ENCODE data around the gene NR1D1. TPM values are rescaled to one million over a fixed set of nuclear protein-coding genes. Genes with fewer than 3 reads are reported as not detected.

The NR1D1 gene
- total and polyA plus RNA-seq, 2 of the 13 experiments (the other 11 are each of a cell fraction or from before 2014, with no cell fraction given) = 2.1 to 2.7 TPM

DNA sequence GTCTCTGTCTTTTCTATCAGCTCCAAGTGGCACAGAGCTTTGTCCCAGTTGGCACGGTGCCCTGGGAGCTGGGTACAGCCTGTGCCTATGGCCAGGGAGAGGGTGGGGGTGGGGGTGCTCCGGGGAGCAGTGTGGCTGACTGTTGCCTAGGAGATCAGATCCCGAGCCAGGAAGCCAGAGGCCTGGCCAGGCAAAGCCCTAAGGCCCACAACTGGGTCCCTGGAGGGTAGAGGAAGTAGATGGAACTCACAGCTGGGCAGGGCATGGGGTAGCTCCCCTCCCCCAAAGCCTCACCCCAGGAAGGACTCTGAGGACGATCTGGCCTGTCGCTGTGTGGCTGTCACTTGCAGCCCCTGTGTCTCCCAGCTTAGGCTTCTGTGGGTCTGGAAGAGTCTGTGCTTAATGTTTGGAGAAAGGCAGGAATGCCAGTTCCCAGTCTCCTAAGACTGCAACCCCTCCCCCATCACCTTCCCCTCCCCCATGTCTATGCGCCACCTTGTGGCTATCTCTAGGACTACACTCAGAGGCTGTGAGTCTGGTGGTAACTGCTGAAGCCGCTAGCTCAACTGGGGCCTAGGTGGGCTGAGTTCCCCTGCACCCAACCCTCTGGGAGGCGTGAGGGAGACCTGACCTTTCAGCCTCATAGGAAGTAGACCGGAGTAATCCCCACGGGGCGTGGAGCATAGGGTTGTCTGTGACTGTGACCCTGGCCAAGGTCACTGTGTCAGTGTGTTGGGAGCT is 25.0 kb downstream of the NR1D1 start (continued):
- TF ChIP-seq IRF9 (CRISPR knock-in tag; IDR thresholded peaks at IDR 0.05; ENCODE audit: borderline replicate concordance) (peak; percentile 54; the same call in 1 of the 2 replicates), RELA (CRISPR knock-in tag; IDR thresholded peaks at IDR 0.05) (no peak), FOXA3 (CRISPR knock-in tag; IDR thresholded peaks at IDR 0.05) (peak; percentile 41; the same call in 1 of the 2 replicates), ZNF775 (CRISPR knock-in tag; IDR thresholded peaks at IDR 0.05; ENCODE audit: borderline replicate concordance) (no peak), USF2 (IDR thresholded peaks at IDR 0.05; ENCODE audit: low read depth, low read length) (no peak), USF2 (CRISPR knock-in tag; IDR thresholded peaks at IDR 0.05; ENCODE audit: borderline replicate concordance) (no peak; the same call in 1 of the 2 replicates), NCOA2 (CRISPR knock-in tag; IDR thresholded peaks at IDR 0.05) (no peak), STAG1 (CRISPR knock-in tag; IDR thresholded peaks at IDR 0.05) (peak; percentile 56), ELF1 (CRISPR knock-in tag; IDR thresholded peaks at IDR 0.05) (peak; percentile 35; the same call in 1 of the 2 replicates), TOE1 (CRISPR knock-in tag; IDR thresholded peaks at IDR 0.05) (no peak), ZNF33B (CRISPR knock-in tag; IDR thresholded peaks at IDR 0.05) (0 out of 2 replicates have a peak, but pooled peaks have one; percentile 24), BCL3 (CRISPR knock-in tag; IDR thresholded peaks at IDR 0.05) (peak; percentile 53; the same call in 1 of the 2 replicates), ZSCAN12 (CRISPR knock-in tag; IDR thresholded peaks at IDR 0.05) (no peak), MEIS2 (CRISPR knock-in tag; IDR thresholded peaks at IDR 0.05) (no peak), KMT2B (CRISPR knock-in tag; IDR thresholded peaks at IDR 0.05) (no peak), TIGD3 (CRISPR knock-in tag; IDR thresholded peaks at IDR 0.05; ENCODE audit: borderline replicate concordance) (no peak), ZNF577 (CRISPR knock-in tag; IDR thresholded peaks at IDR 0.05; ENCODE audit: borderline replicate concordance, low read depth) (no peak), SMARCE1 (IDR thresholded peaks at IDR 0.05; ENCODE audit: borderline replicate concordance) (no peak), KDM3A (CRISPR knock-in tag; IDR thresholded peaks at IDR 0.05; ENCODE audit: low read depth) (0 out of 2 replicates have a peak, but pooled peaks have one; percentile 54), ZBTB8A (CRISPR knock-in tag; IDR thresholded peaks at IDR 0.05; ENCODE audit: borderline replicate concordance, low read depth) (no peak), TEAD3 (CRISPR knock-in tag; optimal IDR thresholded peaks at IDR 0.05; ENCODE audit: borderline replicate concordance) (peak; percentile 56), ZNF605 (CRISPR knock-in tag; IDR thresholded peaks at IDR 0.05) (no peak), MZF1 (CRISPR knock-in tag; IDR thresholded peaks at IDR 0.05; ENCODE audit: borderline replicate concordance) (no peak), ZNF891 (CRISPR knock-in tag; IDR thresholded peaks at IDR 0.05) (0 out of 2 replicates have a peak, but pooled peaks have one; percentile 48), ZFP62 (CRISPR knock-in tag; IDR thresholded peaks at IDR 0.05) (no peak)
- TF ChIP-seq, protein P1, sequence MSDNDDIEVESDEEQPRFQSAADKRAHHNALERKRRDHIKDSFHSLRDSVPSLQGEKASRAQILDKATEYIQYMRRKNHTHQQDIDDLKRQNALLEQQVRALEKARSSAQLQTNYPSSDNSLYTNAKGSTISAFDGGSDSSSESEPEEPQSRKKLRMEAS (IDR thresholded peaks at IDR 0.05) = peak; percentile 68; the same call in 1 of the 2 replicates
